HG02981 (cell line): ENCODE measurements around the gene OPN4.

Experiments used
- ATAC-seq: cut with Tn5 transposase; IDR thresholded peaks from one replicate; pipeline ENCODE4 v1.9.1; 2021; ENCODE audit warnings: mild to moderate bottlenecking, moderate library complexity; ENCODE audit not compliant: unreplicated experiment

OPN4 gene

DNA sequence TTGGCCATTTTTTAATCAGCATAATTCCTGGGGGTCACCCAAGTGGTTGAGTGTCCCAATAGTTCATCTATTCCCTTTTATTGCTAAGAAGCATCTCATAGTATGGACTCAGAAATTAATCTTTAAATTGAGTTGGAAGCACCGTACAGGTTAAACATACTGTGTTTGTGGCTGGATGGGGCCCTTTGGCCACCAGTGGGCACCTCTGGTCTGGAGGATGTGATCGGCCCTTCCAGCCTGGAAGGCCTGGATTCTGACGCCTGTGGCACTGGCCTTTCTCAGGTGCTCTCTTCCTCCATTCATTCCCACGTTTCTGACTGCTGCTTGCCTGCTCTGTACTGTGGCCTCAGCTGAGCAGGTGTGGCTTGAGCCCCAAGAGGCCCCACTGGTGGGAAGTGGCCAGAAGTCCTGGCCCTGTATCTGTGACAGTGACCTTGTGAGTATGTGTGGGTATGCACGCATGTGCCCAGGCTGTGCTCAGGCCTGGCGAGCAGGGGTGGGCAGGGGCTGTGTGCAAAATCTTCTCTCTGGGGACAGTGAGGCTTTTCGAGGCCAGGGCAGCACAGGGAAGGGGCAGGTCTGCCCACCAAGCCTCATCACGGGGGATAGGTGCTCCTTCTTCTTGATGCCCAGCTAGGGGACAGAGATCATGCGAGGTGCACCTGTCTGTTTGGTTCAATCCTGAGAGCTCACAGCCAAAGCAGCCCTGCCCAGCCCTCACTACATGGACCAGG lies 44.0 kb downstream of the OPN4 start:
- no peak for ATAC-seq

GRCh38 chr10:86699125-86699524 lies 44.8 kb downstream of the OPN4 start:
- no peak for ATAC-seq

- no peak for ATAC-seq
Measured at GRCh38 chr10:86699541-86699940, 45.2 kb downstream of the OPN4 start.

DNA sequence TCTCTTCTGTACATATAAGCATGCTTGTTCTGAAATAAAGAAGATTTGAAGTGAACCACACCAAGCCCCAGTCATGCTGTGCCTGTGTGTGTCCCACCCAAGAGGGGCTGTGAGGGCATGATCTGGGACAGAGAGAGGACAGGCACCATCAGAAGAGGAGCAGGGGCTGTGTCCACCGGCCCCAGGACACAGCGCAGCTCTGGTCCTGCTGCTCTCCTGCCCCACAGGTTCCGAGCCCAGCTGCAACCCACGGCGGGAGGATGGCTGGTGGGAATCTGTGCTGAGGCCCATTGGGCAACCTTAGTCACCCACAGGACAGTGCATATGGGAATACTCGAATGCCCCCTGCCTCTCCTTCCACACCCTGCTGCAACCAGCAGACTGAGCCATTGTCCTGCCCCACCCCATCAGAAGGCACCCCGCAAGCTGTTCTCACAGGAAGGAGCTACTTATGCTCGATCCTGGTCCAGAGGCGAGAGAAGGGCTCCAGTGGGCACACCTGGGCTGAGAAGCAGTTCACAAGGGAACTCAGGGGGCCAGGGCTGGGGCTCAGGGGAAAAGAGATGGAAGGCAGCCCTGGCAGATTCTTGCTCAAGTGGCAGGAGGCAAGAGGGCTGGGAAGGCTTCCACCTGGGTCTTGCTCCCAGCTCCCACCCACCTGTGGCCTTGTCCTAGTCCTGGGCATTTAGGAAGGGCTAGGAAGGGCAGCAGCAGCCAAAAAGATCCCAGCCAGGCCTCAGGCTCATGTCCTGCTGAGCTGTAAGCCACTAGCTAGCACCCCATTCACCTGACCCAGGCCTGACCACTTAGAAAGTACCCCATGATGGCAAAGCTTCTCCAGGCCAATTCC lies 45.9 kb downstream of the OPN4 start:
- no peak for ATAC-seq

DNA sequence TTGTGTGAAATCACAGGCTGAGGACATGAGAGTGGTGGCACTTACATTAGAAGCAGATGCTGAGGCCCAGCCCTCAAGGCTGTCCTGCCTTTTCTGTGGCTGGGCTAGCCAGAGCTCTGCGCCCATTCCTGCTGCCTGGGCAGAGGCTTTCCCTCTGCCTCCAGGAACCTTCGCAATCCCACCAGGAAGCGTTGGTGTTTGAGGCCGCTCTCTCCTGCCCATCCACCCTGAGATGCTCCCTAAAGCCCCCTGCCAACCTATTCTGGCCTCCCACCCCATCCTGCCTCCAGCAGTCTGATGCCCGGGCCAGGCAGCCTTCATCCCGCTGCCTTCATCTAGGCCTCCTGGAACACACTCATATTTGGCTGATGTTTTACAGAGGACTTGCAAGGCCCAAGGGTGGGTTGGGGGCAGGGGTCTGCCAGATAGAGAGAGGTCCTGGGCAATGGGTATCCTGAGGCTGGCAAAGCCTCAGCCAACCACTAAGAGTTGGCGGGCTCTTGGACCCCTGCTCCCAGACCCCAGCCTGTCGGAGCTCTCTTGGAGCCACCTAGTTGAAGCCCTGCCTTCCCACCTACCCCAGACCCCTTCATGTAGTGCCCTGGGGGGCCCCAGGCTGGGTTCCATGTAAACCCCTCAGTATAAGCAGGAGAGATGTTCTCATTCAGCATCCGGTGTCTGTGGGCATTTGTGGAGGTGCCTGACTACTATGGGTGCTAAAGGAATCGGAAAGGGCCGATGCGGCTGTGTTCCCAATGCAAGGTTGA lies 46.7 kb downstream of the OPN4 start:
- no peak for ATAC-seq

DNA sequence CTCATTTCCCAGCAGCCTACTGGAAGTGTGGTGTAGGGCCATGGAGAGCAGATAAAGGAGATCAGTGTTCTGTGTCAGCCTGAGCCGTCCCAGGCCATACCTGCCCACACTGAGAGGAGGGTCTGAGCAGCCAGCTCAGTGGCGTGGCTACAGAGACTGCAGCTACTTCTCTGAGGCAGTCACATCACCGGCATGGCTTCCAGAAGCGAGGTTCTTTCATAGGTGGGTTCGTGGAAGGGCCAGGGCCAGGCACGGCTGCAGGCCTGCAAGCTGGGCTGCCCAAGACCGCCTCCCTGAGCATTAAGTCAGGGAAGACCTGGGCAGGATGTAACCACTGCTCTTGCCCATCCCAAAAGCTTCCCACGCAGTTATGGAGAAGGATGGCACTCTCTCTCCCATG lies 48.8 kb downstream of the OPN4 start:
- no peak for ATAC-seq

GRCh38 chr10:86705139-86705538 lies 50.8 kb downstream of the OPN4 start:
- no peak for ATAC-seq

- no peak for ATAC-seq
Measured at GRCh38 chr10:86705905-86706304, 51.6 kb downstream of the OPN4 start.

DNA sequence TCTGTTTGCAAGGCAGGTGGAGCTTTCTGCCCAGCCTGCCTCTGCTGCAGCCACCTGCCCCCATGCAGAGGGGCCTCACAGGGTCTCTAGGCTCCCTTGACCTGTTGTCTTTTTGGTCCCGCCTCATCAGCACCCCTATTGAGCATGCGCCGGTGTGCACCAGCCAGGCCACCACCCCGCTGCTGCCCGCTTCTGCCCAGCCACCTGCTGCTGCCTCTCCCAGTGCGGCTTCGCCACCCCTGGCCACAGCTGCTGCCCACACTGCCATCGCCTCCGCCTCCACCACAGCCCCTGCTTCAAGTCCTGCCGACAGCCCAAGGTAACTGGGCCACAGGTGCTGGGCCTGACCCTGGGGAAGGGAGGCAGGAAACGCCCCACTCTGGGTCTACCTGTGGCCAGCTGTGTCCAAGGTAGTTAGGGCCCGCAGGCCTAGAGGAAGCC lies 52.1 kb downstream of the OPN4 start:
- ATAC-seq: no peak

DNA sequence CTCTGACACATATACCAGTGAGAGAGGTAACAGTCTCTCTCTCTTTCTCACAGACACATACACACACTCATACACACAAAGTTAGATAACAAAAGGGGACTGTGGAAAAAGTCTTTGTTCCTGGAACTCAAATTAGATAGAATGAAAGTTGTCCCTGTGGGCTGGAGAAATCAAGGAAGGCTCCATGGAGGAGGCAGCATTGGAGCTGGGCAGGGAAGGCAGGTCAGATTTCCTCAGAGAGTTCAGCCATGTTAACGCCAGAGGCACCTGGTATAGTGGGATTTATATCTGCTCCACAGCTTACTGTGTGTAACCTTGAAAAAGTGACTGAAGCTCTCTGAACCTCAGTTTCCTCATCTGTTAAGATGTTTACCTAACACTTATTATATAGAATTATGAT lies 52.6 kb downstream of the OPN4 start:
- ATAC-seq: no peak

DNA sequence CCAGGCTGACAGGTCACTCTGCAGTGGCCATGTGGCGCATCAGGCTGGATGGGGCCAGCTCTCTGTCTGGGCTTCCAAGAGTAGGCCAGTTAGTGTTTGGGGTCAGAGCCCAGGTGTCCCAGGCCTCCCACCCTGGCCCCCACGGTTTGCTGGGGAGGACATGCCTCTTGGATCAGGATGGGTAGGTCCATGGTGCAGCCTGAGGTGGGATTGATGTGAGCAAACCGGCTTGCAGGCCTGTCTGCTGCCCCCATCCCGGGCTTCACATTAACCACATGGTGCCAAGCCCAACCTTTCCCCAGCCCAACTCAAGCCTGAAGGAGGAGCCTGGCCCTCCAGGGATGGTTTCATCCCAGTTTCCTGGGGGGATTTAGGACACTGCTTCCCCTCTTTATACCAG lies 53.2 kb downstream of the OPN4 start:
- no peak for ATAC-seq

DNA sequence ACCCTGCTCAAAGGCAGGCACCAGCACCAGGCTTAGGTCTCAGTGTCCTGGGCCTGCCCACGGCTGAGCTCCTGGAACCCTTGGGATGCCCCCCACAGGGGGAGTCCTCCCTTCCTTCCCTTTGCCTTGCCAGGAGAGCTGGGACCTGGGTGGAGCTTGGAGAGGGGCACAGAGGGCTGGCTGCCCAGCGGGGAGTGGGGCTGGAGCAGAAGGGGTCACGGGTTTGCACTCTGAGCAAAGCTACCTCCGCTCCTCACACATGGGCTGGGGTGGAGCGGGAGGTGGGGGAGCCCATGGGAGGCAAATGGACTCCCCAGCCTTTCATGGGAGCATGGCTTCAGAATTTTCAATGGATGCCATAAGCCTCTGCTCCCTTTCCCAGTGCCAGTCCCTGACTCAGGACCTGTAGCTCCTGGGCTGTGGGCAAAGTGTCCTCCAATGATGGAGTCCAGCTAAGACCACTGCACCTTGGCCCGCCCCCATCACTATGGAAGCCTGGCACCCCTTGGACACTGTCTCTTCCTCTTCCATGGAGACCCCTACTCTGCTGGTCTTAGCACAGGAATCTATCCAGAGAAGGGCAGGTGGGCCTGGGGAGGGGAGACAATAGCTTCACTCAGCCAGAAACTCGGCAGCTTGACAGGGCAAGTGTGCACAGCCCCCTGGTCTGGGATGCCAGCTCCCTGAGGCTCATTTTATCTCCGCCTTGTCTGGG lies 53.9 kb downstream of the OPN4 start:
- ATAC-seq: no peak

DNA sequence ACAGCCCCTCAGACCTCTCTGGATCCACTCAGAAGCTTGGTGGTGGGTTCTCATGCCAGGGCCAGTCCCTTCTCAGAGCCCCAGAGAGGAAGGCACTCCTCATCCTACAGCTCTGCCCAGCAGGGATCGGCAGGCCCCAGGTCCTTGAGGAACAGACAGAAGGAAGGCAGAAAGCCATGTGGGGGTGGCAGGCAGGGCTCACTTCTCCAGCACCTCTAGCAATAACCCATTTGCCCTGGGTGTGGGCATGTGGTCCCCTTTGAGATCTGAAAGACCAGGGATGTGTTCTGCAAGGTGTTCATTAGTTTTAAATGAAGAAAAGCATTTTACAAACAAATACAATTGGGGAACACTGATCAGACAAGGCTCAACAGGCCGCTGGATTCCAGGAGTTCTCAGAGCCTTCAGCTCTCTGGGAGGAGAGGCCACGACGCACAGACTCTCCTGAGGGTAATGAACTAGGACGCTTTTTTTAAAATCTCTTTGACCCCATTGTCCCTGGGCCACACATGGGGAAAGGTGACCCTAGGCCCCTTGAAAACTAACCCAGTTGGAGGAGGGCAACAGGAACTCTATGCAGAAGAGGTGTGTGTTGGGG lies 54.5 kb downstream of the OPN4 start:
- no peak for ATAC-seq

GRCh38 chr10:86709396-86710185 lies 55.2 kb downstream of the OPN4 start:
- ATAC-seq: no peak

DNA sequence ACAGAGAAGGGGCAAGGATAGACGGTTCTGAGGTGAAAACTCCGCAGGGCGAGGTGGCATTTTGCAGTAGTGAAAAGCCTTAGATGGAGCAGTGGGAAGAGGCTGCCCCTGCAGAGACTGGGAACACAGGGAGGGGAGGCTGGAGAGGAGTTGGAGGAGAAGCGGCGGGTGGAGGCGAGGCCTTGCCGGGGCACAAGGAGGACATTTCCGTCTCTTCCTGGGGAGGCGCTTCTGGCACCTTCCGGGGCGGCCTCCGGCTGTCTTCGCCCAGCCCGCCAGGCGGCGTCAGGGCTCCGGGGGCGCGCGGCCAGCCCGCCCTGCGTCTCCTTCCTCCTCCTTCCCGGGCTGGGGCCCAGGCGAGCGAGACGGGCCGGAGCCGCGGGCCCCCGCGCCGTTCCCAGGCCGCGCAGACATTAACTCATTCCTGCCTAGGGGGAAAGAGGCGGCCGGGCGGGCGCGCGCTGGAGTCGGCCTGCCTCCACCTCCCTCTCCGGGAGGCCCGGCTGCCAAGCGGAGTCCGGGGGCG lies 56.7 kb downstream of the OPN4 start:
- peak; percentile 86 for ATAC-seq

- peak; percentile 40 for ATAC-seq
Measured at GRCh38 chr10:86711513-86712316, 57.4 kb downstream of the OPN4 start.

DNA sequence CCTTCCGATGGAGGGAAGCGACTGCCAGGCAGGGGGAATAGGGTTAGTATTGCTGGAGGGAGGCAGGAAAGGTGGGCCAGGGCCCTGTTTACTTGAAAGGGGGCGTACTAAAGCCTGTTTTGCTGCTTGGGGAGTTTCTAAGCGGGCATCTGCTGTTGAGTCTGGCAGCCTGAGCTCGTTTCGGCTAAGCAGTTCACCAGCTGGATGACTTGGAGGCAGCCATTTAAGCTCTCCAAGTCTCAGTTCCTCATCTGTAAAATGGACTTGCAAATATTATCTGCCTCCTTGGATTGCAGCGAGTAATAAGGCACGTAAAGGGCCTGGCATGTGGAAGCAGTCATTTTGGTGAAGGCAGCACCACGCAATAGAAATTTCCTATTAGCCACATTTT lies 58.0 kb downstream of the OPN4 start:
- peak; percentile 14 for ATAC-seq

DNA sequence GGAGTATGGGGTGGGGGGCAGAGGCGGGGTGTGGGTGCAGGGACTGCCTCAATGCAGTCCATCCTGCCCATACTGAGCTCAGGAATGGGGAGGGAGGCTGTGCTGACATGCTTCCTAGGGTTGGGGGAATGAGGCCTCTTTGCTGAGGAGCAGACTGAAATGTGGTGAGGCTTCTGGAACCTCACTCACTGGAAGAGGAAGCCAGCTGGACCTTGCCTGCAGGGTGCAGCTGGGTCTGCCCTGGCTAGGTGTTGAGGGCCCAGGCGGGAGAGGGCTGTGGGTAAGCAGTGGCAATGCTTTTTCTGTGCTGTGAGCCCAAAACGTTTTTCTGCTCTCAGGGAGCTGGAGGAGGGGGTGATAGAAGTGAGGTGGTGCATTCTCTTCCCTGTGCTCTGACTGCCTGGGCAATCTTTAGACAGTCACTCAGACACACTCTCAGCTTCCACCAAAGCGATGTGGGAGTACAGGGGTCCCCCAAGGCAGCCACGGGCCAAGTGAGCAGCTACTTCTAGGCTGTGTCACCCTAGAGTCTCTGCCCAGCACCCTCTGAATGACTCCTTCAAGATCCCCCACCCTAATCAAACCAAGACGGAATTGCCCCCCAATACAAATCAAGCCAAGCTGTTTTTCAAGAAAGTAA lies 60.9 kb downstream of the OPN4 start:
- no peak for ATAC-seq
